Measurements from ENCODE around the gene ODF4. TPM values are rescaled to one million over a fixed set of nuclear protein-coding genes. Genes with fewer than 3 reads are reported as not detected.
"Not testable (repeated sequence)": the region's sequence is repeated elsewhere in the genome, so short reads cannot be mapped to it uniquely, and the experiment has no call there.

The ODF4 gene
- total and polyA plus RNA-seq, 10 of the 15 experiments (the other 5 are each of a cell fraction or from before 2014, with no cell fraction given) = not detected

GRCh38 chr17:8393470-8394231, 54.0 kb downstream of the ODF4 start:
- no peak overlapping the region for H3K4me3 ChIP-seq
- no peaks in the 10 kb centered on the region for H3K4me1 ChIP-seq (ENCODE audit: control insufficient read depth, insufficient read depth, low read length)
- H3K9ac ChIP-seq (ENCODE audit: control insufficient read depth, insufficient read depth, low read length) = no peak overlapping the region
- intact Hi-C loops (cut with micrococcal nuclease; ENCODE audit: unreplicated experiment) = no loop called here
- no peak for FAIRE-seq
- ChIA-PET SMC1A (ENCODE audit: uncharacterized antibody, unreplicated experiment) (no interaction called here), RAD21 (ENCODE audit: unreplicated experiment) (interaction anchor here (1.1 kb wide), 1 partner anchor 17 kb away, joined by 3 read pairs; no protein-coding TSS in a partner anchor), POLR2A (no interaction called here), CTCF (interaction anchor here (0.6 to 0.7 kb wide), 2 partner anchors 16 to 93 kb away, joined by 3 to 6 read pairs; no protein-coding TSS in a partner anchor)
- WGBS (ENCODE audit: insufficient coverage, insufficient replicate concordance, low lambda C conversion rate, missing lambda C conversion rate) = 50% methylated on average over 8 of the region's 8 CpGs
- H2AFZ ChIP-seq (ENCODE audit: control insufficient read depth, low read depth, low read length) = peak overlapping the region; percentile 31
- ATAC-seq = no peak
- no peak overlapping the region for H3K4me2 ChIP-seq (ENCODE audit: control insufficient read depth, insufficient read depth)
- DNase-seq (ENCODE audit: low read depth, low spot score) = no peak
- H3K27me3 ChIP-seq (replicated peaks in 1 of 2; ENCODE audit: control insufficient read depth in 2 of 2, insufficient read depth in 2 of 2, low read length in 1 of 2) = peaks cover 0 to 2% of the 10 kb centered on the region in 2 experiments; a peak in 1 of 4 replicates
- no peaks in the 10 kb centered on the region for H3K79me2 ChIP-seq (ENCODE audit: control insufficient read depth, insufficient read depth, low read length)
- no peaks in the 10 kb centered on the region for H3K9me3 ChIP-seq (replicated peaks; ENCODE audit: control insufficient read depth, insufficient read depth, low read length)
- in situ Hi-C loops (cut with MboI) = no loop called here
- no peak overlapping the region for H3K27ac ChIP-seq (ENCODE audit: control insufficient read depth, insufficient read depth)
- no peak for TF ChIP-seq NR2C2 (IDR thresholded peaks at IDR 0.05; ENCODE audit: borderline replicate concordance, control insufficient read depth, insufficient read length, low read depth)
- TF ChIP-seq CREB1 (IDR thresholded peaks at IDR 0.05; ENCODE audit: low read depth) = peak; percentile 44; the same call in 1 of the 2 replicates
- no peak for TF ChIP-seq GABPA (IDR thresholded peaks at IDR 0.05; ENCODE audit: low read depth)
- H3K36me3 ChIP-seq (ENCODE audit: control insufficient read depth in 2 of 2, insufficient read depth in 2 of 2, low read length in 1 of 2) = no peaks in the 10 kb centered on the region
- BruUV-seq (replicated peaks) = no TSS peak
- H4K20me1 ChIP-seq (ENCODE audit: control insufficient read depth, insufficient read depth) = no peaks in the 10 kb centered on the region

GRCh38 chr17:8394497-8394896, 54.9 kb downstream of the ODF4 start:
- DNase-seq (ENCODE audit: low read depth, low spot score); BruUV-seq (replicated peaks); H3K4me3 ChIP-seq; H3K27me3 ChIP-seq (replicated peaks in 1 of 2; ENCODE audit: control insufficient read depth in 2 of 2, insufficient read depth in 2 of 2, low read length in 1 of 2); H3K79me2 ChIP-seq (ENCODE audit: control insufficient read depth, insufficient read depth, low read length); H2AFZ ChIP-seq (ENCODE audit: control insufficient read depth, low read depth, low read length); intact Hi-C loops (cut with micrococcal nuclease; ENCODE audit: unreplicated experiment); H3K27ac ChIP-seq (ENCODE audit: control insufficient read depth, insufficient read depth); H3K9ac ChIP-seq (ENCODE audit: control insufficient read depth, insufficient read depth, low read length); H3K36me3 ChIP-seq (ENCODE audit: control insufficient read depth in 2 of 2, insufficient read depth in 2 of 2, low read length in 1 of 2); H3K4me2 ChIP-seq (ENCODE audit: control insufficient read depth, insufficient read depth); H3K9me3 ChIP-seq (replicated peaks; ENCODE audit: control insufficient read depth, insufficient read depth, low read length); in situ Hi-C loops (cut with MboI); POLR2A ChIA-PET; FAIRE-seq; H3K4me1 ChIP-seq (ENCODE audit: control insufficient read depth, insufficient read depth, low read length); ATAC-seq; H4K20me1 ChIP-seq (ENCODE audit: control insufficient read depth, insufficient read depth): not testable (repeated sequence)
- SMC1A ChIA-PET (ENCODE audit: uncharacterized antibody, unreplicated experiment) = interaction anchor here (0.7 kb wide), 1 partner anchor 65 kb away, joined by 3 read pairs; no protein-coding TSS in a partner anchor
- WGBS (ENCODE audit: insufficient coverage, insufficient replicate concordance, low lambda C conversion rate, missing lambda C conversion rate) = 90% methylated on average over 9 of the region's 9 CpGs
- CTCF ChIA-PET = interaction anchor here (0.7 to 1.2 kb wide), 2 partner anchors 15 to 16 kb away, joined by 3 to 6 read pairs; no protein-coding TSS in a partner anchor
- RAD21 ChIA-PET (ENCODE audit: unreplicated experiment) = interaction anchor here (1.1 kb wide), 1 partner anchor 16 kb away, joined by 3 read pairs; no protein-coding TSS in a partner anchor

Small RNAs within 50 kb of the gene (small RNA-seq; reads per million reads assigned to genes)
- not detected for gene RF00265

Other genes with a start within 250 kb of the ODF4 start
Only the 7 nearest of the 15 such genes appear.
- gene CTC1, start 91.8 kb upstream of the ODF4 start, total RNA-seq (2014; rRNA removed) = 13.9 and 14.6 TPM in 2 replicates
- gene CTC1, start 91.8 kb upstream of the ODF4 start, total RNA-seq (2014; rRNA removed; fragmentation: Illumina TruSeq; extraction: Trizol) = 9.9 and 12.3 TPM in 2 replicates
- gene CTC1, start 91.8 kb upstream of the ODF4 start, total RNA-seq (2021) = 40.7 and 45.7 TPM in 2 replicates
- 16.9 and 26.5 TPM in 2 replicates for gene CTC1, start 91.8 kb upstream of the ODF4 start, polyA plus RNA-seq (2011; rRNA removed)
- gene CTC1, start 91.8 kb upstream of the ODF4 start, polyA plus RNA-seq (2014; fragmentation: Illumina TruSeq; extraction: Trizol) = 25.5 and 26.4 TPM in 2 replicates
- 1 to 10 TPM; 6.6 to 7.0 TPM for gene CTC1, start 91.8 kb upstream of the ODF4 start, polyA plus RNA-seq (2014; fragmentation: Nextera tagmentation; extraction: Ambion mirVana)
- gene CTC1, start 91.8 kb upstream of the ODF4 start, polyA plus RNA-seq (2014; rRNA removed) = 23.5 and 30.2 TPM in 2 replicates
- gene CTC1, start 91.8 kb upstream of the ODF4 start, polyA plus RNA-seq (2016; fragmentation: Nextera tagmentation; extraction: Ambion mirVana) = 10 to 100 TPM; 27.5 to 28.5 TPM
- 65.5 and 73.4 TPM in 2 replicates for gene PFAS, start 90.6 kb upstream of the ODF4 start, total RNA-seq (2014; rRNA removed)
- 25.8 and 30.3 TPM in 2 replicates for gene PFAS, start 90.6 kb upstream of the ODF4 start, total RNA-seq (2014; rRNA removed; fragmentation: Illumina TruSeq; extraction: Trizol)
- gene PFAS, start 90.6 kb upstream of the ODF4 start, total RNA-seq (2021) = 113 and 122 TPM in 2 replicates
- gene PFAS, start 90.6 kb upstream of the ODF4 start, polyA plus RNA-seq (2011; rRNA removed) = 18.8 and 42.4 TPM in 2 replicates
- 31.3 and 36.4 TPM in 2 replicates for gene PFAS, start 90.6 kb upstream of the ODF4 start, polyA plus RNA-seq (2014; fragmentation: Illumina TruSeq; extraction: Trizol)
- gene PFAS, start 90.6 kb upstream of the ODF4 start, polyA plus RNA-seq (2014; fragmentation: Nextera tagmentation; extraction: Ambion mirVana) = 10 to 100 TPM; 13.9 to 16.1 TPM
- 51.9 and 63.8 TPM in 2 replicates for gene PFAS, start 90.6 kb upstream of the ODF4 start, polyA plus RNA-seq (2014; rRNA removed)
- gene PFAS, start 90.6 kb upstream of the ODF4 start, polyA plus RNA-seq (2016; fragmentation: Nextera tagmentation; extraction: Ambion mirVana) = 10 to 100 TPM; 72.1 to 77.0 TPM
- gene RANGRF, start 51.2 kb upstream of the ODF4 start, total RNA-seq (2014; rRNA removed) = 48.8 and 52.3 TPM in 2 replicates
- gene RANGRF, start 51.2 kb upstream of the ODF4 start, total RNA-seq (2014; rRNA removed; fragmentation: Illumina TruSeq; extraction: Trizol) = 26.9 and 30.1 TPM in 2 replicates
- 41.9 and 48.9 TPM in 2 replicates for gene RANGRF, start 51.2 kb upstream of the ODF4 start, total RNA-seq (2021)
- 37.0 and 63.3 TPM in 2 replicates for gene RANGRF, start 51.2 kb upstream of the ODF4 start, polyA plus RNA-seq (2011; rRNA removed)
- gene RANGRF, start 51.2 kb upstream of the ODF4 start, polyA plus RNA-seq (2014; fragmentation: Illumina TruSeq; extraction: Trizol) = 31.3 and 47.5 TPM in 2 replicates
- gene RANGRF, start 51.2 kb upstream of the ODF4 start, polyA plus RNA-seq (2014; fragmentation: Nextera tagmentation; extraction: Ambion mirVana) = 100 to 1,000 TPM; 123 to 181 TPM
- 59.5 and 67.1 TPM in 2 replicates for gene RANGRF, start 51.2 kb upstream of the ODF4 start, polyA plus RNA-seq (2014; rRNA removed)
- 10 to 100 TPM; 87.2 to 91.4 TPM for gene RANGRF, start 51.2 kb upstream of the ODF4 start, polyA plus RNA-seq (2016; fragmentation: Nextera tagmentation; extraction: Ambion mirVana)
- gene SLC25A35, start 44.4 kb upstream of the ODF4 start, total RNA-seq (2014; rRNA removed) = 1.6 and 1.7 TPM in 2 replicates
- gene SLC25A35, start 44.4 kb upstream of the ODF4 start, total RNA-seq (2014; rRNA removed; fragmentation: Illumina TruSeq; extraction: Trizol) = 1.1 and 1.5 TPM in 2 replicates
- gene SLC25A35, start 44.4 kb upstream of the ODF4 start, total RNA-seq (2021) = 3.4 and 4.7 TPM in 2 replicates
- 0.91 and 2.0 TPM in 2 replicates for gene SLC25A35, start 44.4 kb upstream of the ODF4 start, polyA plus RNA-seq (2011; rRNA removed)
- gene SLC25A35, start 44.4 kb upstream of the ODF4 start, polyA plus RNA-seq (2014; fragmentation: Illumina TruSeq; extraction: Trizol) = 2.6 and 3.2 TPM in 2 replicates
- 1 to 10 TPM; 1.2 to 2.3 TPM for gene SLC25A35, start 44.4 kb upstream of the ODF4 start, polyA plus RNA-seq (2014; fragmentation: Nextera tagmentation; extraction: Ambion mirVana)
- gene SLC25A35, start 44.4 kb upstream of the ODF4 start, polyA plus RNA-seq (2014; rRNA removed) = 4.2 and 4.6 TPM in 2 replicates
- 1 to 10 TPM; 1.8 to 2.2 TPM for gene SLC25A35, start 44.4 kb upstream of the ODF4 start, polyA plus RNA-seq (2016; fragmentation: Nextera tagmentation; extraction: Ambion mirVana)
- gene ARHGEF15, start 29.6 kb upstream of the ODF4 start, total RNA-seq (2014; rRNA removed) = not detected in 2 replicates
- not detected in 2 replicates for gene ARHGEF15, start 29.6 kb upstream of the ODF4 start, total RNA-seq (2014; rRNA removed; fragmentation: Illumina TruSeq; extraction: Trizol)
- gene ARHGEF15, start 29.6 kb upstream of the ODF4 start, total RNA-seq (2021) = not detected in 2 replicates
- gene ARHGEF15, start 29.6 kb upstream of the ODF4 start, polyA plus RNA-seq (2011; rRNA removed) = not detected in 2 replicates
- gene ARHGEF15, start 29.6 kb upstream of the ODF4 start, polyA plus RNA-seq (2014; fragmentation: Illumina TruSeq; extraction: Trizol) = not detected in 2 replicates
- not detected for gene ARHGEF15, start 29.6 kb upstream of the ODF4 start, polyA plus RNA-seq (2014; fragmentation: Nextera tagmentation; extraction: Ambion mirVana)
- not detected in 2 replicates for gene ARHGEF15, start 29.6 kb upstream of the ODF4 start, polyA plus RNA-seq (2014; rRNA removed)
- gene ARHGEF15, start 29.6 kb upstream of the ODF4 start, polyA plus RNA-seq (2016; fragmentation: Nextera tagmentation; extraction: Ambion mirVana) = not detected
- 3,483 and 4,154 TPM in 2 replicates for gene RPL26, start 43.4 kb downstream of the ODF4 start, total RNA-seq (2014; rRNA removed)
- gene RPL26, start 43.4 kb downstream of the ODF4 start, total RNA-seq (2014; rRNA removed; fragmentation: Illumina TruSeq; extraction: Trizol) = 6,423 and 6,771 TPM in 2 replicates
- gene RPL26, start 43.4 kb downstream of the ODF4 start, total RNA-seq (2021) = 3,090 and 3,251 TPM in 2 replicates
- gene RPL26, start 43.4 kb downstream of the ODF4 start, polyA plus RNA-seq (2011; rRNA removed) = 6,707 and 9,146 TPM in 2 replicates
- 9,244 and 13,720 TPM in 2 replicates for gene RPL26, start 43.4 kb downstream of the ODF4 start, polyA plus RNA-seq (2014; fragmentation: Illumina TruSeq; extraction: Trizol)
- gene RPL26, start 43.4 kb downstream of the ODF4 start, polyA plus RNA-seq (2014; fragmentation: Nextera tagmentation; extraction: Ambion mirVana) = 1,000 to 10,000 TPM; 3,591 to 5,060 TPM
- 5,547 and 6,933 TPM in 2 replicates for gene RPL26, start 43.4 kb downstream of the ODF4 start, polyA plus RNA-seq (2014; rRNA removed)
- 1,000 to 10,000 TPM; 1,451 to 1,481 TPM for gene RPL26, start 43.4 kb downstream of the ODF4 start, polyA plus RNA-seq (2016; fragmentation: Nextera tagmentation; extraction: Ambion mirVana)
- not detected in 2 replicates for gene RNF222, start 58.0 kb downstream of the ODF4 start, total RNA-seq (2014; rRNA removed)
- not detected in 2 replicates for gene RNF222, start 58.0 kb downstream of the ODF4 start, total RNA-seq (2014; rRNA removed; fragmentation: Illumina TruSeq; extraction: Trizol)
- not detected in 2 replicates for gene RNF222, start 58.0 kb downstream of the ODF4 start, total RNA-seq (2021)
- not detected in 2 replicates for gene RNF222, start 58.0 kb downstream of the ODF4 start, polyA plus RNA-seq (2011; rRNA removed)
- not detected in 2 replicates for gene RNF222, start 58.0 kb downstream of the ODF4 start, polyA plus RNA-seq (2014; fragmentation: Illumina TruSeq; extraction: Trizol)
- not detected for gene RNF222, start 58.0 kb downstream of the ODF4 start, polyA plus RNA-seq (2014; fragmentation: Nextera tagmentation; extraction: Ambion mirVana)
- gene RNF222, start 58.0 kb downstream of the ODF4 start, polyA plus RNA-seq (2014; rRNA removed) = 0.06 TPM in 1 of 2 replicates, not detected in the other
- gene RNF222, start 58.0 kb downstream of the ODF4 start, polyA plus RNA-seq (2016; fragmentation: Nextera tagmentation; extraction: Ambion mirVana) = not detected